CD4-positive, alpha-beta T cell treated with Interleukin-12 subunit alpha and Interleukin-12 subunit beta, for 1 hour (primary cell): ENCODE measurements around the gene KCNN2.

Experiments used
- DNase-seq: peaks from one replicate; pipeline ENCODE4 v3.0.0-alpha.2; 2020

KCNN2 gene

DNA sequence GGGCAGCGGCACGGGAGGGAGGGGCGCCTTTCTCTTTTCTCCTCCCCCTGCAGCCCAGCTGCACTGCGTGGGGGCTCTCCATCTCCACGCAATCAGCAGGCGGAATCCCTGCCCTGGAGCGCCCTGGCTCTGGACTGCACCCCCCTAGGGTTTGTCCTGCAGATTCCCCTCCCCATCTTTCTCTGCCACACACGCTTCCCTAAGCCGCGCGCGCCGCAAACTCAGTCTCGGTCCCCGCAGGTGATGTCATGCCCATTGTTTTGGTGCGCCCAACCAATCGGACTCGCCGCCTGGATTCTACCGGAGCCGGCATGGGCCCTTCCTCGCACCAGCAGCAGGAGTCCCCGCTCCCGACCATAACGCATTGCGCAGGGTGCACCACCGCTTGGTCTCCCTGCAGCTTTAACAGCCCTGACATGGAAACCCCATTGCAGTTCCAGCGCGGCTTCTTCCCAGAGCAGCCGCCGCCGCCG is at the start of gene KCNN2:
TSS of gene KCNN2 (plus strand) at position 347 of the 473 bp plus-strand sequence. CDS start at position 417, 70 bp downstream.
- no peak for DNase-seq

DNA sequence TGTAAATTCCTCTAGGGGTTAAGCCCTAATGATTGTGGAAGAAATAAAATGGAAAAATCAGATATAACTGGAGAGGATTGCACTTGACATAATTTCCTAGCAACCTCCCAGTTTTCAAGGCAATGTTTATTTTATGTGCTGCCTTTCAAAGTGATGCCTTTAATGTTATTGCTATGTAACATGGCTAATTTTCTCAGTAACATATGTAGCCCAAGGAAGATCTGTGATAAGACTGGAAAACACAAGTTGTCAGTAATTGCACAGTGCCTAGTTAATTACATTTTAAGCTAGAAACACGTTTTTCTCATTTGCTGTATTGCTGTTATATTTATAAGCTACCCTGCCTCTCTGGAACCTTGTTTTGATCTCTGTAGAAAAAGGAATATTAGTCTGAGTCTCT is 49.2 kb upstream of the KCNN2 start:
- no peak for DNase-seq

DNA sequence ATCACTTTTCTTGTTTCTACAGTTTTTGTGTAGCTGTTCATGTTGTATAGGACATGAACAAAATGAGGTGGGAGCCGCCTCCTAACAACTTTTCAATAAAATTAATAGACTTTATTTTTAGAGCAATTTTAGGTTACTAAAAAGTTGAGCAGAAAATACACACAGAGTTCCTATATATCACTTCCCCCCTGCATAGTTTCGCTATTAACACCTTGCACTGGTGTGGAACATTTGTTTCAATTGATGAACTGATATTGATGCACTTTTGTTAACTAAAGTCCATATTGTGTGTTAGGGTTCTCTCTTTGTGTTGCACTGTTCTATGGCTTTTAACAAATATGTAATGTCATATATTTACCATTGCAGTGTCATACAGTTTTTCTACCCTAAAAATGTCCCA is 47.8 kb upstream of the KCNN2 start:
- DNase-seq, result no peak

DNA sequence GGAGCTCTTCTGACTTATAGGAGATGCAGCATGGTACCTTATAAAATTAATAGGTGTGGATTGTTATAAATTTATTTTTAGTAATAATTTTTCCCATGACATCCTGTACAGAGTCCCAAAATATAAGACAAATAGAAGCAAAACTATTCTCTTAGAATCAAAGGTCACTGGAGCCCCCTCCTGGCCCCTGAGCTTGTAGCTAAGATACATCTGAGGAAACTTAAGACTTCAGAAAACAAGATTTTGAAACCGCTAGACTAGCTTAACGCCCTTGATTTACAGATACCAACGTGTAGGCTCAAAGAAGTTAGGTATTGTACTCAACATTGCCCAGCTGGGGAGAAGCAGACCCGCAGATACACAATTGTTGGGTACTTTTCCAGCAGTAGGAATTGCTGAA is 45.7 kb upstream of the KCNN2 start:
- DNase-seq, result no peak

DNA sequence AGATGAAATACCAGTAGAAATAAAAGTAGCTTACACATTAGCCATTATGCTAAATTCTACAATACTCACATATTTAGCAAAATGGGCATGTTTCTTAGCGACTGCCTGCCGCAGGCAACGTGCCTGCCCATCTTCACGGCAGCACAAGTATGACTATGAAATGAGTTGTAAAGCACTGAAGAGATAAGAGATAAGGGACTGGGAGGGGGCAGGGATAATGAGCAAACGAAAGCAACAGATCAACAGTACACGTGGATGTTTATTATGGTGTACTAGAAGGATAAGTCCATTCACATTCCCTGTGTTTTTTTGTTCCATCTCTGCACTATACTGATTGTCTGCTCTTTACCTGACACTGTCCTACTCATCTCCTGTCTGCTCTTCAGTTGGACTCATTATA is 44.1 kb upstream of the KCNN2 start:
- no peak for DNase-seq

DNA sequence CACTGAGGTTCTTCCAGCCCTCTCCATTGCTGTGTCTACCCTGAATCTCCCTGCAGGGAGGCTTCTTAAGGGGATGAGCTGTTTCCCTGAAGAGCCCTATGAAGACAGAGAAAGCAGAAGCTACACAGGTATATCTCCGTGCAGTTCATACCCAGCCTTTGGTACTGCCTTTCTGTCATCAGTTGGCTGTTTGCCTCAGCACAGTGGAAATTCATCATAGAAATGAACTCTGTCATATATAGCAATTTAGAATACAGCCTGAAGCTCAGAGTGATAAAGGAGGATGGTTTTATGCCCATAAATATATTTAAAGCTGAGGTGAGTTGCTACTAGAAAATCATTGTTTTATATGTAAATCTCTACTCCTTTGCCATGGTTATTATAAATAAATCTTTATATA is 42.6 kb upstream of the KCNN2 start:
- no peak for DNase-seq

DNA sequence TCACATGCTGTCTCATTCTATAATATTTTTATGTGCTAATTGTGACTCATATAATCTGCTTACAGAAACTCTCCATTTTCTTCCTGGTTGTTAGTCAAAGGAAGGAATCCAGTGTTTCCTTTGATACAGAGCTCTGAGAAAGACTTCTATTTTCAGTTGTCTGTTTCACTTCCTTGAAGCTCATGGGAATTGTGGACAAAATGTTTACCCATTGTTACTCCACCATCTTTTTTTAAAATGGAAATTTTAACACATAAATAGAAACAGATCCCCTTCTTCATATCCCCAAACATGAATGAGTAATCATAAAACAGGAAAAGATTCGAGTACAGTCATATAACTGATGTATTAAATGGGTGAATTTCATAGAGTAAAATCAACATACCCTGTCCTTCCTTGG is 42.0 kb upstream of the KCNN2 start:
- DNase-seq, result no peak

DNA sequence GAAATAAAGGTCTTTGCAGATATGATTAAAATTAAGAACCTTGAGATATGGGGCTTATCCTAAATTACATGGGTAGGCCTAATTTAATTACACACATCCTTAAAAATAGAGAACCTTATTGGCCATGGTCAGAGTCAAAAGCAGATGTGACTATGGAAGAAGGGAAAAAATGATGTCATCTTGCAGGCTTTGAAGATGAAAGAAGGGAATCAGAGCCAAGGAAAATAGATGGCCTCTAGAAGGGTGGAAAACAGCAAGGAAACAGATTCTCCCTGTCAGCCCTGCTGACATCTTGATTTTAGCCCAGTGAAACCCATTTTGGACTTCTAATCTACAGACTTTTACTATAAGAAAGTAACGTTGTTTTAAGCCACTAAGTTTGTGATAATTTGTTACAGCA is 37.6 kb upstream of the KCNN2 start:
- no peak for DNase-seq

DNA sequence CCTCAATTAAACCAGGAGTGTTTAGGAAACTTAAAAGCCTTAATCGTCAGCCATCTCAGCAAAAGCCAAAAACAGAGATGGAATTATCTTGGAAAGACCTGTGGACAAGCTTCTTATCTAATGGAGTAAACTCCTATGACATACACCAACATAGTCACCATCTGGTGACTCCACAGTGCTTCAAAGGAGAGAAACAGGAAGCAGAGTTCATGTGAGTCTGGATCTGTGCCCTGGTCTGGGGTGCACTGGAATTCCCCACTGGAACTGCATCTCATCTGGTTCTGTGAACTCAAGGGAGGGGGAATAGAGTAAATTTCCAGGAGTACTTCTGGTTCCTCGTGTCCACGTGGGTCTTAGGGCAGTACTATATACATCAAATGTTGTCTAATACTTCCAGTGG is 36.3 kb upstream of the KCNN2 start:
- DNase-seq, result no peak

DNA sequence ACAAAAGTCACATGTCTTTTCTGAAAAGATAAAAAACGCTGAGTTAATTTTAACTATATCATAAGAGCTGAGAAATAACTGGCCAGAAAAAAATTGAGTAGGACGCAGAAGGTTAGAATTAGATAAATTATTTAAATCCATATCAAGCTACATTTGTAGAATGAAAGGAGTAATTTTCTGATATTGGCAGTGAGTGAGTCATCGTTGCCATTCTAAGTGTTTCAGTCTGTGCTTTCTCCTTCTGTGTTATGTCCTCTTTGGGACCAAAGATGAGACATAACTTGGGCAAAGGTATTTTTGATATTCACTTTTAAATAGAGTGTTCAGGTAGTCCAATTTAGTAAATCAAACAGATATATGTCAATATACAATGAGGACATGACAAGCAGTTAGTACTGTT is 34.4 kb upstream of the KCNN2 start:
- DNase-seq, result no peak

DNA sequence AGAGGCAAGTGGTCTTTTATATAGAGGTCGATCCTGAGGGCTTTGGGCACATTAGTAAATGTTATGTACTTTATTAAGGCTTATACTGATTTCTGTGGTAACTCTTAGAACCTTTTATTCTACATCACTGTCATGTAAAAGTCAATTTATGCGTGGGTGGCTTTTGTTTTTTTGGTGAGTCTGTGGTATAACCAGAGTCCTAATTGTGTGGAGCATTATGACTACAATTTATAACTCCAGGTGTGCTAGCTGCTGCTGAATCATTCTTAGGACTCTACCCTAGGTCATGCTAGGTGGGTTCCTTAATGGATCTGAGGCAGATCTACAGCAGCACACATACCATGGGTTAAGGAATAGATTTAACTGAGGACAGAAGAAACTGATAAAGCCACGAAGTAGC is 33.9 kb upstream of the KCNN2 start:
- DNase-seq, result no peak

DNA sequence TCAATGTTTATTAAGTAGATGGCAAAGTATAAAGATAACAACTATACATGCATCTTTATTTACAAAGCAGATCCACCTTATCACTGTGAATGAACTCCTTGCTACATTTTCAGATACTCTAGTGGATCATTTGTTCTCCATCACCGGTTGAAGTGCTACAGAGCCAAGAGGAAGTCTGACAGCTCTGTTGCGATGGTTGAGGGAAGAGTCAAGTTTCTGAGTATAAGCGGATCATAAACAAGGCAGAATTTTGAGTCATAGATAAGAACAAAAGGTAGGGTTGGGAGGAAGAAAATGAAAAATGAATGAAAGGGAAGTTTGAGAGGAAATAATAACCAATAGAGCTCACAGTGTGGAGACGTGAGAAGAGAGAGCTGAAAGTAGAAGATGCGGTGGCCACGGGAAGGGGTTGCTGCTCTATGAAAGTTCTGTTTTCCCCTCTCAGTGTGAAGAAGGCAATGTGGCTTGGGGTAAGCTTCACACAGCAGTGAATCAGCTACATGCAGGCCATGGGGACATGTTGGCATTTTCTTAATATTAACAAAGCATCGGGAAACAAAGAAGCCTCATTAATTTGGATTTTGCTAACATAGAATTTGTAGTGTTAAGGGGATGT is 30.8 kb upstream of the KCNN2 start:
- no peak for DNase-seq

DNA sequence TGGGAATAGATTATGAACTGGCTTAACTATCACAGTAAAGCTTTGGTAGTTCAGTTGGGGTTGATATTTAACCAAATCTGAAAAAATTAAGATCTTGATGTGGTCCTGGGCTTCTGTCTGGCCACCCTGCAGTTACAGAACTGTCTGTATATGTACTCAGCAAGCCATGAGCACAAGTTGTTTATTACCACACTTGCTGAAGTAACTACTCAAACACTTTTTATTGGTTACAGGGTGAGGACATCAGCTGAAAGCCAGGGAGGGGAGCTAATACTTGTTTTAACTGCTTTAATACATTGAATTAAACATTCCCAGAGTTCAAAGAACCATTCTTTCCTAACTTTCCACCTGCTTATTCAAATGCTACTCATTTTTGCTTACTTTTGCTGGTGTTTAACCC is 29.4 kb upstream of the KCNN2 start:
- DNase-seq, result no peak

DNA sequence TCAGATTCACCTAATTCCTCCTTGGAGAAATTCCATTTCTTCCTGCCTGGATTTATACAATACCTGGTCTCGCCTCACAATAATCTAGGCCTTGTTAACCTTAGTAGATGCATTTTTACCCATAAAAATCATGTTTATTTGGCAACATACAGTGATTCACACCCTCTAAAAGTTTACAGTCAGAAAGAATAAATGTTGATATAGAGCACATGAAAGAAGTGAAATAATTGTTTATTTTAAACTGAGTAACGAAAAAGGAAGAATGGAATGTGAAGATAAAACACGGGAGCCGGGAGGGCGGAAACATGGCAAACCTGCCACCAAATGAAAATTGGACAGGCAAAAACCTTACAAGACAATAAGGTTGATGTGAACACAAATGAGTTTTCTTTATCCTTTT is 28.9 kb upstream of the KCNN2 start:
- DNase-seq, result no peak

DNA sequence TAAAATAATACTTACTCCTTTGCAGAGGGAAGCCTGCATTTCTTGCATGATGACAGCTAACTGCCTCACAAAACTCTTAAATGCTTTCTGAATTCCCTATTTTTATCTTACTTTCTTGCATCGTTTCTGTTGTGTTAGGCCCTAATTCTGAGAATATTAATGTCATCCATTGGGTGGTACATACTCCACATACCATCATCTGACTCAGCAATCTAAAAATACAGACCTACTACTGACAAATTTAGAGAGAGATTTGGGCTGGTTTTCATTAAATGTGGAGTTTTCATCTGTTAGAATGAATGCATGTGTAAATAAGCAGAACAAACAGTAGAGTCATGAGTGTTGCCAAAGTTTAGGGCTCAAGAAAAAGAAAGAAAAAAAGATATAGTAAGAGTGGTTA is 26.5 kb upstream of the KCNN2 start:
- no peak for DNase-seq

DNA sequence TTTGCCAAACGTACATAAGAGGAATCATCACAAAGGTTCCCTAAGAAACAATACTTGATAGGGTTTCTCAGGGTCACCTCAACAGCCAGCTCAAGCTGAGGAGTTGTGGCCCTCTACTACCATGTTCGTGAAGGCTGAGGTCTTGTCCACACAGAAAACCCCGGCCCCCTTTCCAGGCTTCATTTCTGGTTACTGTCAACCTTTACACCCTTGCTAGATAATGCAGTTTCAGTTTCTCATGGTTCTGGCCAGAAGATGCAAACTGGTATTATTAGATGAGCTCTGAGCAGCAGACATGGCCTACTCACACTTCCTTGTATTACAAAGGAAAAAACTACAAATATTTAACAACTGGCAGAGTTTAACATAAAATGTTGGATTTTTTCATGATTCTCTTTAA is 22.8 kb upstream of the KCNN2 start:
- DNase-seq, result no peak

DNA sequence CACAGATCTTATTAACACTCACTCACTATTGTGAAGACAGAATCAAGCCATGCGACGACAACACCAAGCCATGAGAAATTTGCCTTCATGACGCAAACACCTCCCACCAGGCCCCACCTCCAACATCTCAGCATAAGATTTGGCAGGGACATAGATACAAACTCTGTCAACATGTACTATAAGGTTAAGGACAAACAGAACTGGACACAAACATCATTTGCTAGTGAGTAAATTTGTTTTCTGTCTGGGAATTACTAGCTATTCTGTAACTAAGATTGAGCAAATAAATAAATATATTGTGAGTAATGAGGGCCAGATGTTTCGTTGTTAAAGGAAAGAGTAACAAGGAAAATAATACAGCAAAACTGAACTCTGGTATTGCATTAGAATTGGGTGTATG is 15.7 kb upstream of the KCNN2 start:
- DNase-seq, result no peak

DNA sequence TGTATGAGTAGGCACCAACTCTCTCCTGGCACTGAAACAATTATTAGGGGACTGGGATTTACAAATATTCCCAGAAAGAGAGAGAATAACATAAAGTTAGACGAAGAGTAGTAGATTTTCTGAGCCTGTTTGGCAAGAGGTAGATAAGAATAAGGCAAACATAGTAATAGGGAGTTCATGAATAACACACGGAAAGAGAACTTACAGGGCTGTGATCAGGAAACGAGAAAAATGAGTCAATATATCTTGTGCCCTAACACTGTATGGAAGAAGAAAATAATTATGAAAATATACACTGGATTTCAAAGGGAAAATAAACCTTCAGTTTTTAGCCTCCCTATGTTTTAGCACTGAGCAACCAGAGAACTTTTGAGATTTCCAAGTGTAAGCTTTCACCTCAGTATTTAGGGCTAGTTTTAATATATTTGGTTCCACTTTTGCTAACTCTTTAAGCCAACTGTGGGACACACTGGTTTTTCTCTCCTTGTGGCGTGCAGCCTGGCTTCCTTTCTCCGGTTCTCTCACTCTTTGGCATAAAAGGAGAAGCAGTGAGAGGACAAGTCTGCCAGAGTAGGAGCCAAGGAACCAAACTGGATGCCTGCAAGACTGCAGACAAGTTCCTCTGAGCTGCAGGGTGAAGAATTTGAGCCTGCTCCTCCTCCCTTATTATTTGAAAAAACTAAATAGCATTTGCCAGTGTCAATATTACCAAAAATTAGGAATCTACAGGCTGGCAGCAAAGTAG is 6.6 kb upstream of the KCNN2 start:
- DNase-seq, result no peak

DNA sequence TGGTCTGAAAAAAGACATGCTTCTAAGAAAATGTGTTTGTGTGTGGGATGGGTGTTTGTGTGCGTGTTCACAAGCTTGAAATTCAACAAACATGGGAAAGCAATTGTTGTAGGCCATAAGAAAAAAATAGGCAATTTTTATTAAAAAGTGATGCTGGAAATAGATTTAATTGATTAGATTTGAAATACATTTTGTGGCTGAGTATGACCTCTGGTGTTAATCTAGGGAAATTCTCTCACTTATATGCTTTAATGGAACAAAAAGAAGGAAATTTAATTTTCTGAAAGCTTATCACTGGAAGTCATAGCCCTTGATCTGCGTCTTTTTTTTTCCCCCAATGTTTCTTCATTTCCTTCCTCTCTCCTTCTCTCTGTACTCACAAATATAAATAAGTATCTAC is 3.5 kb upstream of the KCNN2 start:
- DNase-seq, result no peak

DNA sequence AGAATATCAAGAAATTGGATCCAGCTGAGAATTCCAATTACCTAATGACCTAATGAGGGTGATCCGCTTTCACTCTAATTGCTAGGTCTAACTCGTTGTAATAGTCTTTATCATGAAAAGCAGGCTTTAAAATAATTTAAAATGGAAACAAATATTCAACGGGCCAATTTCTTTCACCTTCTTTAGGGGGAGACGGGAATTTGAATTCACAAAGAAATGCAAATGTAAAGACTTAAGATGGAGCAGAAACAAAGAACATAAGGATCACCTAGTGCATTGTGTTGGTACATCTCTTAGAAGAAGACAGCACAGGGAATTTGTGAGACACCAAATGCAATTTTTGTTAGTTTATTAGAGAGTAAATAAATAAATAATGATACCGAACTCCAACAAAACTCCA is 1.5 kb upstream of the KCNN2 start:
- no peak for DNase-seq

DNA sequence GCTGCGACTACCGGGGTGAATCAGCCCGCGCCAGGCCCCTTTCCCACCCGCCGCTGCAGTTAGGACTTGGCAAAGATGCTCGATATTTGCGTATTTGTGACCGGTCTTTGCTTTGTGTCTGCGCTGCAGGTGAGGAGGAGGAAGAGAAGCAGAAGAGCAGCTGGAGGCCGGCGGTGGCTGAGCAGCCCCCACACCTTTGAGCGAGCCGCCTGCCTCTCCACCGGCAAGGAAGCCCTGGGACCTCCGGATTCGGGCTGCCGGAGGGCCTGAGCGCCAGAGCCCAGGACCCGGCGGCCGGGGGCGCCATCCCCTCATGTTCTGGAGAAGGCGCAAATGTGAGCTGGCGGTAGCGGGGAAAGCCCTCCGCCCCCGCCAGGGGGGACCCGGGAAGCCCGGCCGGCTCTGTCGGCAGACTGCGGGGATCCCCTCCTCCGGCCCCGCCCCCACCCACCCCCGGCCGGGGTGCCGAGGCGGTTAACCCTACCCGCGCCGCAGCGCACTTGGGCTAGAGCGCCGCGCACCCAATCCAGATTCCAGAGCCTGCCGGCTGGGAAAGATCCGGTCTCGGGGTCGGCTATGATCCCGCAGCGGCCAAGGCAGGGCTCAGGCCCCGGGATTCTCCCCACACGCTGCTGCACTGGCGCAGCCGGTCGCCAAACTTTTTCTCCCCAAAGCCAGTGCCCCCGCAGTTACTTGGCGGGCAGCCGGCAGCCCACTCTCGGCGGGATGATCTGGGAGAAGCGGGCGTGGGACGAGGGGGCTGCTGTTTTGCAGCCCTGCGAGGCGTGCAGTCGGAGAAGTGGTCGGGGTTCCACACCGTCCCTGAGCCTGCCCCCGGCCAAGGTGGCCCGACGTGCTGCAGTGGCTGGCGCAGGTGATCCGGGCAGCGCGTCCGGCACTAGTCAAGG is 800 bp upstream of the KCNN2 start:
- no peak for DNase-seq

DNA sequence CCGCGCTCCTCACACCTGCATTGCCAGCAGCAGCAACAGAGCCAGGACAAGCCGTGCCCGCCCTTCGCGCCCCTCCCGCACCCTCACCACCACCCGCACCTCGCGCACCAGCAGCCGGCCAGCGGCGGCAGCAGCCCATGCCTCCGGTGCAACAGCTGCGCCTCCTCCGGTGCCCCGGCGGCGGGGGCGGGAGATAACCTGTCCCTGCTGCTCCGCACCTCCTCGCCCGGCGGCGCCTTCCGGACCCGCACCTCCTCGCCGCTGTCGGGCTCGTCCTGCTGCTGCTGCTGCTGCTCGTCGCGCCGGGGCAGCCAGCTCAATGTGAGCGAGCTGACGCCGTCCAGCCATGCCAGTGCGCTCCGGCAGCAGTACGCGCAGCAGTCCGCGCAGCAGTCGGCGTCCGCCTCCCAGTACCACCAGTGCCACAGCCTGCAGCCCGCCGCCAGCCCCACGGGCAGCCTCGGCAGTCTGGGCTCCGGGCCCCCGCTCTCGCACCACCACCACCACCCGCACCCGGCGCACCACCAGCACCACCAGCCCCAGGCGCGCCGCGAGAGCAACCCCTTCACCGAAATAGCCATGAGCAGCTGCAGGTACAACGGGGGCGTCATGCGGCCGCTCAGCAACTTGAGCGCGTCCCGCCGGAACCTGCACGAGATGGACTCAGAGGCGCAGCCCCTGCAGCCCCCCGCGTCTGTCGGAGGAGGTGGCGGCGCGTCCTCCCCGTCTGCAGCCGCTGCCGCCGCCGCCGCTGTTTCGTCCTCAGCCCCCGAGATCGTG is 517 bp downstream of the KCNN2 start:
- DNase-seq, result no peak
